GM23248 (cell line): ENCODE results near the gene POLR3F. TPM values are rescaled to one million over a fixed set of nuclear protein-coding genes. Genes with fewer than 3 reads are reported as not detected.

Source experiments
- DNase-seq: peaks from one replicate; pipeline ENCODE4 v3.0.0-alpha.2; 2015
- H2AFZ ChIP-seq: fragments of 200-600 bp; sonication (generic); 2 replicates; pipeline ENCODE4 v1.6.1; 2016; ENCODE audit warnings: antibody characterized with exemption
- H3F3A ChIP-seq: fragments of 200-600 bp; sonication (generic); 2 replicates; pipeline ENCODE4 v1.6.1; 2016; ENCODE audit warnings: mild to moderate bottlenecking, antibody characterized with exemption, mixed run types; ENCODE audit not compliant: insufficient read depth
- H3K27ac ChIP-seq: fragments of 200-600 bp; sonication (generic); 2 replicates; pipeline ENCODE4 v1.5.1; 2016; ENCODE audit warnings: mild to moderate bottlenecking
- H3K27me3 ChIP-seq: fragments of 200-600 bp; sonication (generic); replicated peaks from 2 replicates; pipeline ENCODE4 v1.6.1; 2016; ENCODE audit warnings: mild to moderate bottlenecking; ENCODE audit not compliant: insufficient read depth
- H3K36me3 ChIP-seq: fragments of 200-600 bp; sonication (generic); 2 replicates; pipeline ENCODE4 v1.6.1; 2016; ENCODE audit warnings: low read depth, mild to moderate bottlenecking
- H3K4me1 ChIP-seq: fragments of 200-600 bp; sonication (generic); 2 replicates; pipeline ENCODE4 v1.6.1; 2016; ENCODE audit warnings: mild to moderate bottlenecking; ENCODE audit not compliant: insufficient read depth
- H3K4me2 ChIP-seq: fragments of 200-600 bp; sonication (generic); one replicate; pipeline ENCODE4 v1.6.1; 2016; ENCODE audit warnings: mild to moderate bottlenecking; ENCODE audit not compliant: unreplicated experiment
- H3K4me3 ChIP-seq: fragments of 200-600 bp; sonication (generic); 2 replicates; pipeline ENCODE4 v1.5.1; 2016; ENCODE audit warnings: mild to moderate bottlenecking
- H3K79me2 ChIP-seq: fragments of 200-600 bp; sonication (generic); 2 replicates; pipeline ENCODE4 v1.6.1; 2016; ENCODE audit warnings: mild to moderate bottlenecking; ENCODE audit not compliant: insufficient read depth
- H3K9ac ChIP-seq: fragments of 200-600 bp; sonication (generic); 2 replicates; pipeline ENCODE4 v1.6.1; 2016; ENCODE audit warnings: mild to moderate bottlenecking
- H3K9me2 ChIP-seq: fragments of 200-600 bp; sonication (generic); 2 replicates; pipeline ENCODE4 v1.6.1; 2016; ENCODE audit warnings: mixed run types, mild to moderate bottlenecking, moderate library complexity; ENCODE audit not compliant: insufficient read depth
- H3K9me3 ChIP-seq: fragments of 200-600 bp; sonication (generic); one replicate; pipeline ENCODE4 v1.6.1; 2017; ENCODE audit warnings: low read depth
- H4K20me1 ChIP-seq: fragments of 200-600 bp; sonication (generic); 2 replicates; pipeline ENCODE4 v1.6.0; 2016; ENCODE audit not compliant: insufficient read depth
- EZH2 ChIP-seq: fragments of 200-600 bp; sonication (generic); IDR thresholded peaks from 2 replicates; pipeline ENCODE4 v1.6.1; 2018; ENCODE audit warnings: antibody characterized with exemption, mild to moderate bottlenecking; ENCODE audit not compliant: insufficient read depth, poor library complexity, severe bottlenecking
- EZH2phosphoT487 ChIP-seq: fragments of 200-600 bp; sonication (generic); IDR thresholded peaks from 2 replicates; pipeline ENCODE4 v1.6.1; 2018; ENCODE audit warnings: antibody characterized with exemption, moderate library complexity, mild to moderate bottlenecking, low read depth; ENCODE audit not compliant: insufficient read depth
- WGBS, 2 experiments: methylation state at CpG; one replicate each; pipeline ENCODE4 v1.1.6; 2015 to 2017; ENCODE audit warnings: low lambda C conversion rate in 2 of 2, low coverage in 1 of 2; ENCODE audit errors: missing lambda C conversion rate in 2 of 2; 5-methylcytosine and 5-hydroxymethylcytosine counted together
- in situ Hi-C: fragments of 300-500 bp; cut with MboI; formaldehyde crosslinking; loops from 2 replicates; pipeline ENCODE4 v1.15.0; 2020
- microRNA counts: library from miRNA; unstranded; fragments of <30 nt; microRNA quantifications from one replicate; lab custom pipeline; 2016
- microRNA-seq: library from miRNA; unstranded; fragments of <30 nt; microRNA quantifications from one replicate; pipeline ENCODE4, GENCODE V29; 2016; ENCODE audit warnings: borderline number of aligned reads
- polyA plus RNA-seq: library from polyadenylated mRNA; unstranded; fragments of >200 nt; fragmentation: Nextera tagmentation; extraction: Ambion mirVana; gene quantifications from 2 replicates; pipeline ENCODE4 v1.2.1, GENCODE V29; 2016
- small RNA-seq: library from RNA; depleted of rRNA; stranded (forward); fragments of <200 nt; gene quantifications from one replicate; pipeline ENCODE3, GENCODE V24; 2014; ENCODE audit warnings: low read depth, low replicate concordance
- total RNA-seq: library from RNA; depleted of rRNA; stranded (reverse); fragments of >200 nt; shearing (Covaris generic); gene quantifications from 2 replicates; pipeline ENCODE4 v1.2.3, GENCODE V29; 2014; rRNA removed

Gene POLR3F
- total and polyA plus RNA-seq, 2 experiments from 2014 or later, result 11.2 to 12.4 TPM

DNA sequence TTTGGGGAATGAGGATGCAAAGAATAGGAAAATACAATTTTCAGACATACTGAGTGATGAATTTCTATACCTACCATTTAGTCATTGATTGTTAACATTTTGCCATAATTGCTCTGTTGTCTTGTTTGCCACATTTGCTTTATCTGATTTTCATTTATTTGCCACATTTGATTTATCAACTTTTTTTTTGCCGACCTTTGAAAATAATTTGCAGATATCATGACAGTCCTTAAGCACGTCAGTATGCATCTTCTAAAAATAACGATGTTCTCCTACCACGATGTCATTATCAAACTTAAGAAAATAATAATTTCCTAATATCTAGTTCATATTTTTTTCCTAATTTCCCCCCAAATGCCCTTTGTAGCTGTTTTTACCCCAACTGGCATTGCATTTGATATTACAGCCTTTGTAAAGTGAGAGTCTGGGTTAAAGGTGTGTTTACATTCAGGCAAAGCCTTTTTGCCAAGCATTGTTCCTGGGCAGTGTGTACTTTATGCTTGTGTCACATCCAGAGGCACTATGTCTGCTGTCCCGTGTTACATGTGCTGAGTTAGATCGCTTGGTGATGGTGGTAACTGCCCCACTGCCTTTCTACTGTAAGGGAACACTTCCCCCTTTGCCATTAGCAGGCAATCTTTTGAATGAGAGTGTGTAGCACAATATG, 66.9 kb downstream of the POLR3F start:
- Histone ChIP-seq H3K36me3 (peaks cover 35% of the 10 kb centered on the region; the same call in 1 of the 2 replicates), H3K27ac (no peak overlapping the region), H2AFZ (no peak overlapping the region), H3K4me1 (no peaks in the 10 kb centered on the region), H4K20me1 (no peaks in the 10 kb centered on the region), H3K27me3 (no peaks in the 10 kb centered on the region), H3K9ac (no peak overlapping the region), H3K9me2 (no peaks in the 10 kb centered on the region), H3K4me3 (no peak overlapping the region), H3F3A (no peaks in the 10 kb centered on the region), H3K79me2 (peaks cover 8% of the 10 kb centered on the region; the same call in 1 of the 2 replicates), H3K4me2 (no peak overlapping the region), H3K9me3 (no peaks in the 10 kb centered on the region)
- TF ChIP-seq EZH2 (no peak), EZH2phosphoT487 (no peak)
- WGBS, 2 experiments, result 97 to 98% methylated on average over 6 of the region's 6 CpGs
- no peak for DNase-seq
- in situ Hi-C loops, result no loop called here

MicroRNAs within 50 kb of the gene (microRNA counts, 767-probe panel; counts per million panel counts)
- microRNA hsa-miR-3192 (lab: Ali Mortazavi, UCI), result 447 counts per million, percentile 86 among the panel's probes with 10 or more counts

Small RNA genes lying within 50 kb of the gene (microRNA-seq; reads per million reads assigned to microRNA genes)
- 2.6 reads per million for gene MIR3192

Small RNA genes lying within 50 kb of the gene (small RNA-seq; reads per million reads assigned to genes)
- gene MIR3192, result not detected
- not detected for gene RNA5SP476

Other genes with a start within 250 kb of the POLR3F start
- 17.9 and 18.0 TPM in 2 replicates for gene ZNF133, start 178.9 kb upstream of the POLR3F start, total RNA-seq
- gene ZNF133, start 178.9 kb upstream of the POLR3F start, polyA plus RNA-seq, result 10.7 and 11.3 TPM in 2 replicates
- 1.2 and 3.4 TPM in 2 replicates for gene DZANK1, start 360 bp upstream of the POLR3F start, total RNA-seq
- 1.6 TPM in 2 replicates for gene DZANK1, start 360 bp upstream of the POLR3F start, polyA plus RNA-seq
- gene RBBP9, start 29.8 kb downstream of the POLR3F start, total RNA-seq, result 29.9 and 32.1 TPM in 2 replicates
- gene RBBP9, start 29.8 kb downstream of the POLR3F start, polyA plus RNA-seq, result 11.3 and 11.6 TPM in 2 replicates
- gene SEC23B, start 40.5 kb downstream of the POLR3F start, total RNA-seq, result 48.5 and 49.2 TPM in 2 replicates
- gene SEC23B, start 40.5 kb downstream of the POLR3F start, polyA plus RNA-seq, result 36.8 and 43.8 TPM in 2 replicates
- gene SMIM26, start 100.0 kb downstream of the POLR3F start, total RNA-seq, result 54.9 and 115 TPM in 2 replicates
- gene SMIM26, start 100.0 kb downstream of the POLR3F start, polyA plus RNA-seq, result 142 and 148 TPM in 2 replicates
- gene DTD1, start 120.7 kb downstream of the POLR3F start, total RNA-seq, result 64.6 and 73.3 TPM in 2 replicates
- 77.7 and 79.8 TPM in 2 replicates for gene DTD1, start 120.7 kb downstream of the POLR3F start, polyA plus RNA-seq